HG03558 (cell line): ENCODE measurements around the gene AAK1.
"Not testable (repeated sequence)": the region's sequence is repeated elsewhere in the genome, so short reads cannot be mapped to it uniquely, and the experiment has no call there.

ENCODE experiments used
- ATAC-seq: cut with Tn5 transposase; IDR thresholded peaks from one replicate; pipeline ENCODE4 v1.9.1; 2021; ENCODE audit warnings: moderate number of reproducible peaks; ENCODE audit not compliant: unreplicated experiment; ENCODE audit errors: extremely low read depth

Gene AAK1

DNA sequence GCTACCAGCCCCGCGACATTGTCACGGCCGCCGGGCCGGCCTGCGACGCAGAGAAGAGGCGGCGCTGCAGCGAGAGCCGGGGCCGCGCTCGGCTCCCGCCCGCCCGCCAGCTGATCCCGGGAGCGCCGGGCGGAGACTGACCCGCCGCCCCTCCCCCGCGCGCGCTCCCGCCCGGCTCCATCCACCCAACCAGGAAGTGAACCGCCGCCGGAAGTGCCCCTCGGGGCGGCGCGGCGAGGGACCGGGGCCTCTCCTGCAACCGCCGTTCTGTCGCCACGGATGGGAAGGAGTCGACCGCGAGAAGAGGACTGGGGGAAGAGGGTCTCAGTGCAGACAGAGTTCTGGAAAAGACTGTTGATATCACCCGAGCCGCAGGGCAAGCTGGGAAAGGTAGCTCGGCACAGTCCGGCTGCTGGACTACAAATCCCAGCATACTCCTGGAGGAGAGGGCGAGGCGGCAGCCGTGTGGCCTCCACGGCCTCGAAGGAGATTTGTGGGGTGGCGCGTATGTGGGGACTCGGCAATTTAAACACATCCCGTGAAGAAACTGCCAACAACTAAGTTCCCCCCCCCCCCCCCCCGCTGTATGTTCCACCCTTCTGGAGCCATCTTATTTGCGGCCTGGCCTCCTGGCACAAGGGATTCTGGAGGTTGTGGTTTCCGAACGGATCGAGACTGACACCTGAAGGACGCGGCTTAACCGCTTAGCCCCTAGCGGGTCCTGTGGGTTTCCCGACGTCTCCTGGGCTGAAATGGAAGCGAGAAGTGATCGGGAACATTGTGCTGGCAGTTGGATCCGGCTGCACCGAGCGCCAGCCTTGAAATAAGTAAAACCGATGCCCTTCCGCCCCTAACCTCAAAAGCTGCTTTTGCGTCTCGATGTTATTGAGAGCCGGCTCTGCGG lies at the start of gene AAK1:
Gene AAK1, minus strand, starts transcription at position 138 of the 904 bp plus-strand sequence. CDS start 699 bp downstream, outside the sequence.
- ATAC-seq: no peak

DNA sequence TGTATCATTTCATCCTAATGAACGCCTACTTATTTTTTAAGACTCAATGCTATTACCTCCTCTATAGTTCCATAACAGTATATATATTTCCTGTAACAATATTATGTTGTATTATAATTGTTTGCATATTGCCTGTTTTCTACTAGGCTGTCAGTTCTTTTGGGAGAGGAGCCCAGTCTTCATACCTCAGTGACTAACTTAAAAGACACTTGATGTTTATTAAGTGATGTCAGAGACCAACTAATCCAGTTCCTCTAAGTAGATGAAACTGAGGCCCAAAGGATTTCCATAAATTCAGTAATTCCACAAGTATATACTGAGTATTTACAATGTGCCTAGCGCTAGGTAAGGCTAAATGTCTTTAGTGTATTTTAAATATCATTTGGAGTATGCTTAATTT lies 48.9 kb upstream of the AAK1 start:
- no peak for ATAC-seq

DNA sequence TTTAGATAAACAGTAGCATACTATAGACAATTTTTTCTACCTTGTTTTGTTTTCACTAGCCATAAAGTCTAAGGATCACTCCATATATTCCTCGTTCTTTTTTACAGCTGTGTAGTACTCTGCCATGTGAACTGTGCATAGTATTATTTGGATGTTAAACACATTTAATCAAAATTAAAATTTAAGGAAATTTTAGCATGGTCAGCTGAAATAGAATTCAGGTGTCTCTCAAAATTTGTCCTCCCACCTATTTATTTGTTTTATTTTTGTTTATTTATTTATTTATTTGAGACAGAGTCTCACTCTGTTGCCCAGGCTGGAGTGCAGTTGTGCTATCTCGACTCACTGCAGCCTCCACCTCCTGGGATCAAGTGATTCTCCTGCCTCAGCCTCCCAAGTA lies 46.4 kb upstream of the AAK1 start:
- ATAC-seq: no peak

DNA sequence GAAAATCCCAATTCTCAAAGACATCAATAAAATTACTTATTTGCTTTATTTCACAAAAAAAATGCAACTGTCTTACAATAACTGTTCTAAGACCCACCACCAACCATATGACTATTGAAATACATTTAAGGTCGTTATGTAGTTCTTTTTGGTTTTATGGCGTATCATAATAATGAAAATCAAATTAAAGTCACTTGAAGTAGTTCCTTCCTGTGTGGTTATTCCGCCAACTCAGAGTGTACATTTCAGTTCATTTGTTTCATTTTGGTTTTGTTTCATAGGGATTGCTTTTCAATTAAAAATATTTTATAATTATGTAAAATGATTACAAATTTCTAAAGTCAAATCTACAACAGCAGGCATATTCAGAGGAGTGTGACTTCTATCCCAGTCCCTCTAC lies 45.9 kb upstream of the AAK1 start:
- ATAC-seq: no peak

DNA sequence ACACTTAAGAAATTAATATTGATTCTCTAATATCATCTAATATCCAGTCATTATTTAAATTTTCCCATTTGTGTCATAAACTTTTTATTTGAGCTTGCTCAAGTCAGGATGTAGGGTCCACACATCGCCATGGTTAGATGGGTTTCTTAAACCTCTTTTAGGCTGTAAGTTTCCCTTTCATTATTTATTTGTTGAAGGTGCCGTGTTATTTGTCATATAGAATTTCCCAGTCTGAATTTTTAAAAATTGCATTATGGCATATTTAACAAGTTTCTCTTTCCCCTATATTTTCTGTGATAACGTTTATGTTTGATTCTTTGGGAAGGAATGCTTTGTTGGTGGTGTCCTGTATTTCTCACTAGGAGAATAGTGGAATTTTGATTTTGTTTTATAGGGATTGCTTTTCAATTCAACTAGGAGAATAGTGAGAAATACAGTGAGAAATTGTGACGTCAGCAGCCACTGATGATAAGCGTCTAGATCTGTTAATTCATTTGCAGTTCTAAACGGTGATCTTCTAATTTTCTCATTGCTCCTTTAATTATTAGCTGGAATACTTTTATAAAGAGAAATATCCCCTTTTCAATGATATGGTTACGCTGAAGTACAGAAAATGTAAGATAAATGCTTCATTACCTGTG lies 44.6 kb upstream of the AAK1 start:
- no peak for ATAC-seq

DNA sequence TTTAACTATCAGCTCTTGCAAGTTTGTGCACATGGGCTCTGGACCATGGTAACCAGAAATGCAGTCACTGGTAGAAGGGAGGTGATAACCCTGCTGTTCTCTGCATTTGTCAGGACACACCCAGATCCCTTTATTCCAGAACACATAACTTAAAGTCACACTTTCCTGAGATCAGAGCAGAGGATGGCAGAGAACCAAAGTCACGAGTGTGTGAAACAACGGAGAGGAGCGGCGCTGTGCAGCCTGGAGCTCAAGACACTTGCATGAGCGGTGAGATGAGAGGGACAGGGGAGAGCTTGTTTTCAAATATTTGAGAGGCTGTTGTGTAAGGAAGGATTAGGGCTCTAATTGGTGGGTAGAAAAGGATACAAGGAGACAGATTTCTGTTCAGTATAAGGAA lies 43.3 kb upstream of the AAK1 start:
- ATAC-seq: no peak

DNA sequence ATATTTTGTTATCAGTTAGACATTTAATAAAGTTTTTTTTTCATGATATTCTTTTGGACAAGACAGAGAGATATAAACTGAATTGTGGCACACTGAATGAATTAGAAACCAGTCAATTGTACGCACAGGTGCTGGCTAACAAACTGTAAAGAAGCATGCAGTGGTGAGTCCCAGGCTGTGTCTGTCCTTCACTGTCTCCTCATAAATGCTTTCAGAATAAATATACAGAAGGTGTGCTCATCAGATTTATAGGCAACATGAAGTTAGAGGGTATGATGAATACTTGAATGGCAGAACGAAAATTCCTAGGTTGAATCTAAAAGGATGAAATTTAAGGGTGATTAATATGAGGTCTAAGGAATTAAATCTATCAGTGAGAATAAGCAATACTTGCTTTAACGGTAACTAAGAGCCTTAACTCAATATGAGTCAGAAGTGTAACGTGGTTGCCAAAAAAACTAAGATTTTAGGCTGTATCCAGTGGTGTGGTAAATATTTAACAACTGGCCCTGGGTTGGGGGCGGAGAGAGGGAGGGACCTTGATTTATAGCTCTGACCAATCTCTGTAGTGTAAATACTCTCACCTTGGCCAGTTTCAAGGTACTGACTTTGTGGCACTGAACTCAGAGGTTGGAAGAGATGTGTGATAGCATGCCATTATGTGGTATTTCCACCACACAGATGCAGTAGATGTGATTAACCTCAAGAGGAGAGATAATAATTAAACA lies 41.9 kb upstream of the AAK1 start:
- ATAC-seq: no peak

DNA sequence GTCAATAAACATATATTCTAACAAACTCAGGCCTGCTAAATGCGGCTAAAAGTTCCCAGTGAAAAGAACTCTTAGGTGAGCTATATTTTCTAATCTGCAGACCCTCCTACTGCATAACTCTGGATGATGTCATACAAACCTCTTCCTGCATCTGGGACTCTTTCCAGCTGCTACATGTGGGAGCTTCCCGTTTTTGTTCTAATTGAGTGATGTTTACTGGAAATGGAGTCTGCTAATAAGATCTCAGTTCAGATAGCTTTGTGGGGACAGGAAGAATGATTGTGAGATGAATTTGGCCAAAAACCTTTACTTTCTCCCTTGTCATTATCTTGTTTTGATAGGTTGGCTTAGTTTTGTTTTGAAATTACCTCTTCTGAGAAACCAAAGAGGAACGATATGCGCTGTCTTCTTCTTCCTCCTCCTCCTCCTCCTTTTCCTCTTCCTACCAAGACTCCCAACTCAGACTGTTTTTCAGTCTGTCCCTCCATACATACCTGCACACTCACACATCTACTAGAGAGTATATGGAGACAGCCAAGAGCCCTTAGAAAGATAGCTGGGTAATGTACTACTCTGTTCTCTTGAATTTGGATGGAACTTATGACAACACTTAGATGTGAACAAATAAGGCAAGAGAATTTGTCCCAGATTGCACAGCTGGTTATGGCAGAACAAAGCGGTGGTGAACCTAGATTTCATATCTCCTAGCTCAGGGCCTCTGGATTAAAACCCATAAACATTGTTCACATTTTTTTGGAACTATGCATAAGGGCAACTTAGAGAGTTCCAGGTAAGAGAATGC lies 39.8 kb upstream of the AAK1 start:
- no peak for ATAC-seq

DNA sequence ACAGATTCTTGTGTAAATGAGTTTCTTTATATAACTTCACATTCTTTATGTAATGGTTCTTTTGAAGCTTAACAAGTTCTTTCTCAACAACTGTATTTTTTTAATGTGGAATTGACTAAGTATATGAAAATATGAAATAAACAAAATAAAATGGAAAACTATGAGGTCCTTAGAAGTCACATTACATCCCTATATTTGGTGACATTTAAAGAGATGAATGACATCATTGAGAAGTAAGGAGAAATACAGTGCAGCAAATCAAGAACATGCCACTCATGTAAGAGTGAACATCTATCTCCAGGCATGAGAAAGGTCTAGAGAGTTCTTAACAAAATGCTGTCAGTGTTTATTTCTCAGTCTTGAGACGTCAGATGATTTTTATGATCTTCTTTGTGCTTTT lies 39.0 kb upstream of the AAK1 start:
- no peak for ATAC-seq

DNA sequence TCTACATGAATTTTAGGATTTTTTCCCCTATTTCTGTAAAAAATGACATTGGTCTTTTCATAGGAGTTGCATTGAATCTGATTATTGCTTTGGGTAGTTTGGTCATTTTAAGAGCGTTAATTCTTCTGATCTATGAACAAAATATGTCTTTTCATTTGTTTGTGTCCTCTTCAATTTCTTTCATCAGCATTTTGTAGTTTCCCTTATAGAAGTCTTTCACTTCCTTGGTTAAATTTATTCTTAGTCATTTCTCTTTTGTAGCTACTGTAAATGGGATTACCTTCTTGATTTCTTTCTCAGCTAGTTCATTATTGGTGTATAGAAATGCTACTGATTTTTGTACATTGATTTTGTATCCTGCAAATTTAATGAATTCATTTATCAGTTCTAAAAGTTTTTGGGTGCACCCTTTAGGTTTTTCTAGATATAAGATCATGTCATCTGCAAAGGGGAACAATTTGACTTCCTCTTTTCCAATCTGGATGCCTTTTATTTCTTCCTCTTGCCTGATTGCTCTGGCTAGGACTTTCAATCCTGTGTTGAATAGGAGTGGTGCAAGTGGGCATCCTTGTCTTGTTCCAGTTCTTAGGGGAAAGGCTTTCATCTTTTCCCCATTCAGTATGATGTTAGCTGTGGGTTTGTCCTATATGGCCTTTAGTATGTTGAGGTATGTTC lies 36.6 kb upstream of the AAK1 start:
- ATAC-seq: no peak

DNA sequence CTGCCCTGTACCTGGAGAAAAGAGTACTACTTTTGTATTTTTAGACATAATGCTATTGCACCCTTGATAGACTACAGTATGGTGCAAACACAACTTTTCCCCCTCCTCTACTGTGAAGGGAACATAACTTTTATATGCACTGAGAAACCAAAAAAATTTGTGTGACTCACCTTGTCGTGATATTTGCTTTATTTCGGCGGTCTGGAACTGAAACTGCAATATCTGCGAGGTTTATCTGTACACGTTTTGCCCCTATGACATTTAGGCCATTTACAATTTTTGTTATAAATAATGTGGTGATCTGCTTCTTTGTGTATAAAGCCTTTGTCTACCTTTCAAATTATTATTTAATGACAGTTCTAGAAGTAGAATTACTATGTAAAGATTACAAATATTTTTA lies 34.4 kb upstream of the AAK1 start:
- ATAC-seq: no peak

DNA sequence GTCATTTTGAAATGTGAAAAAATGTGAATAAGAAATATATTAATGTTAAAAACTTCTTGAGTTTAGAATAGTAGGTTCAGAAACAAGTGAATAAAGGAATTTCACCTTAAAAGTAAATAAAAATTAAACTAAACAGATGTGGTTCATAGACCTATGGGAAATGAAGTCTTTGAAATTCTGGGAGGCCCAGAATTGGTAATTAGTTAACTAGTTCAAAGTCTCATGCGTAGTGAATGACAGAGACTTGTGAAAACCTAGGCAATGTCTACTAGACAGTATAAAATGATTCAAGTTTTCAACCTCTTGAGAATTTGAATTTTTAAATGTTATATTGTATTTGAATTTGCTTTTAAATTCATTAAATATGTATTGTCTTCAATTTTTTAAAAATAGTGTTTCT lies 32.6 kb upstream of the AAK1 start:
- ATAC-seq: no peak

DNA sequence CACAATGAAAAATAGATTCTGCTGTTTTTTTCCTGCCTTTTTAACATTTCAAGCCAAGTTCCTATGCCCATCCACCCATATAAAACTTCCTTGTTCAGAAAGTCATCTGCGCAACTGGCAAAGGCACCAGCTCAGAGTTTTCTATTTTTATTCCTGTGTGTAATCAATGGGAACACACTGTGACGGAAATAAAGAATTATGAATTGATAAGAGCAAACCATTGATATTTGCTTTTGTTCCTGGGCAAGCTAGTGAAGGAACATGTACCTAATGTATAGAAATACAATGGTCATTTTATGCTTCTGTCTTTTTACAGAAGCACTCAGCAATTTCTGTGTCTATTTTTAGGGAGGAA lies 30.8 kb upstream of the AAK1 start:
- no peak for ATAC-seq

DNA sequence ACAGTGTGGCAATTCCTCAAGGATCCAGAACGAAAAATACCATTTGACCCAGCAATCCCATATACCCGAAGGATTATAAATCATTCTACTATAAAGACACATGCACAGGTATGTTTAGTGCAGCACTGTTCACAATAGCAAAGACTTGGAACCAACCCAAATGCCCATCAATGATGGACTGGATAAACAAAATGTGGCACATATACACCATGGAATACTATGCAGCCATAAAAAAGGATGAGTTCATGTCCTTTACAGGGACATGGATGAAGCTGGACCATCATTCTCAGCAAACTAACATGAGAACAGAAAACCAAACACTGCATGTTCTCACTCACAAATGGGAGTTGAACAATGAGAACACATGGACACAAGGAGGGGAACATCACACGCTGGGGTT lies 29.6 kb upstream of the AAK1 start:
- ATAC-seq: not testable (repeated sequence)

DNA sequence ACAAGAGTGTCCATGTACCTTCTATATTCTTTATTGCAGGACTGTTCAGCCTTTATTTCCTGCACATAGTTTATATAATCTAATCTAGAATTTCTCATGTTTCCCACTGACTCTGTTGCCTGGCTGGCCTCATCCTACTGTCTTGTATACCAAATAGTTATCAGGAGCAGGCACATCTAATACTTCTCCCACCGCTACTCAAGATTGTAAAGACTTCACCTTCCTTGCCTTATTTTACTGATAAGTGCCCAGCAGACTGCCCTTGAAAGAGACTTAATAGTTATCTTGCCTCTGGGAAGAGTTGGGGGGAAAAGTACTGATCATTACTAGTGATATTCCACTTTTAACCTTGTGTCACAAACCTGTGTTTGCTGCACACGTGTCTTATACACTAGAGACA lies 26.1 kb upstream of the AAK1 start:
- ATAC-seq: no peak

DNA sequence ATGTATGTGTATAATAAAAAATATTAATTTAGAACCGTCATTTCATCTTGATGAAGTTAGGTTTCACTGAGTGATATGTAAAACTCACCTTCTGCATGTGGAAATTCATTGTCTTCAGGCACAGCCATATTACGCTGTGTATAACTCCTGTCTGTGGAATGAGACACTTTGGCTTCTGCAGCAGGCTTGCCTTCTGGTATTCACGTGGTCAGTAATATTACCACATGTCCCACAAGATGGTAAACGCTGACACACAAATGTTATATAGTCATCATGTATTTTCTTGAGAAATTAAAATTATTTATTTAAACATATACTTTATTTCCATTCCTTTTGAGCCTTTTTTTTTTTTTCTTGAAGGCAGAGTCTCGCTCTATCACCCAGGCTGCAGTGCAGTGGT lies 25.1 kb upstream of the AAK1 start:
- no peak for ATAC-seq

DNA sequence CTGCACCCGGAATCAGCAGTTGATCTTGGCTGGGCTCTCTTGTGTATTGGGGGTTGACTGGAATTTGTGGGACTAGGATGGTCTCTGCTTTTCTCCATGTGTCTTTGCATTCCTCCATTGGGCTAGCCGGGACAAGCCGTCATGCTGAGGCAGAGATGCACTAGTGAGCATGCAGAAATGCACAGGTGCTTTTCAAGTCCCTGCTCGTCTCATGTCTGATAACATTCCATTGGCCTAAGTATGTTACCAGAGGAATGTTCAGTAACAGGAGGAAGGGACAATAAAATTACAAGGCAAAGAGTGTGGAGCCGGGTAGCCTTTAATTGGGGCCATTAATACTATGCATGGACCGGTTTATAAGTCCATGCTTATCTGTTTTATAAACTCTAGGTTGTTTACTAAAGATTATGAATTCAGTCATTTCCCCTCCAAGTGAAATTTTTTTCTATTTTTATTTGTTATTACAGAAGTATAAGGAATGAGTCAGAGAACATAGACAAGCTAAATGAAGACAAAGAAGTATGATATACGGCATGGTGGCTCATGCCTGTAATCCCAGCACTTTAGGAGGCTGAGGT lies 24.4 kb upstream of the AAK1 start:
- no peak for ATAC-seq

DNA sequence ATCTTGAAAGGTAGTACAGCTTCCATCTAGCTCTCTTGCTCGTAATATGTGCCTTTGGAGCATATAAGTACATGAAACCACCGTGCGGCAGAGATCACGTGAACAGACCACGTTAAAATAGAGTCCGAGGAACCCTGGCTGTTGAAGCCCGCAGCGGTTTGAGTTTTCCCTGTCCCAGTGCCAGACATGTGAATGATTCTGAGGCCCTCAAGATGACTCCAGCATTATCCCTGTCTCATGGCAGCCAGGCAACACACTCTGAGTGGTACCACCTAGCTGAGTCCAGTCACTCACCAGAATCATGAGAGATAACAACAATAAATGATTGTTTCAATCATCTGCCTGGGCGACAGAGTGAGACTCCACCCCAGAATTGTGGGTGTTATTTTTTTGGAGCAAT lies 21.6 kb upstream of the AAK1 start:
- ATAC-seq: no peak

DNA sequence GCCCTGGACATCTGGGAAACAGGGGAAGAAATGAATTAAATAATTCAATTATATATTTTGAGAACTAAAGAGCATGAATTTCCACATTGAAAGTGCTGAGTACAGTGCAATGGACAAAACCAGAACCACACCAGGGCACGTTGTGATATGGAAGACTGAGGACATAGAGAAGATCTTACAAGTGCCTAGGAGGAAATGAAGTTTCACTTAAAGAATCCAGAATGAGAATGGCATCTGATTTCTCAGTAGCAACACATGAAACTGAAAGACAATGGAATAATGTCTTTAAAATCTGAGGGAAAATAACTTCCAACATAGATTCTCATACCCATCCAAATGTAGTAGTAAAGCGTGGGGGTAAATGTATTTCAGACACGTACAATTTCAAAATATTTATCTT lies 20.3 kb upstream of the AAK1 start:
- ATAC-seq: no peak

DNA sequence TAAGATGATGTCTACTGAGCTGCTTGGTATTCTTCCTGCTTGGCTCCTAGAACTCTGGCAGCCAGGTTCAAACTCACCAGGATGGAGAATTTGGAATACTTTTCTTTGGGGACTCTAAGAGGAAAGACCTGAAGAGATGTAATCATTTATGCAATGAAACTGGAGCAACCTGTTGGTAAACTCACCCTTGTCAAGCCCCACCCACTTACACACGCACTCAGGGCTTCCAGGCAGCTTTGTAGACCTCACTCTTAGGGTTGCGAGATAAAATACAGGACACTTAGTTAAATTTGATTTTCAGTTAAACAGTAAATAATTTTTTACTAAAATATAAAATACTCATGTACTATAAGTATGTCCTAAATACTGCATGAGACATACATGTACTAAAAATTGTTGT lies 19.0 kb upstream of the AAK1 start:
- ATAC-seq: not testable (repeated sequence)
